Measurements from ENCODE around the gene EIF2B4.

The EIF2B4 gene

GRCh38 chr2:27370026-27370815 lies at the start of gene EIF2B4, which contains the start of gene SNX17:
EIF2B4 (minus strand) TSS chr2:27370338; CDS start chr2:27370314, 24 bp downstream.
SNX17 (plus strand) TSS chr2:27370616; CDS start chr2:27370744, 128 bp downstream.
- DNase-seq (ENCODE audit: low read depth) = peak; percentile 96

- no peak for DNase-seq (ENCODE audit: low read depth)
Measured at GRCh38 chr2:27416151-27416550, 46.0 kb upstream of the EIF2B4 start.

GRCh38 chr2:27412419-27413152 lies 42.4 kb upstream of the EIF2B4 start:
- no peak for DNase-seq (ENCODE audit: low read depth)

GRCh38 chr2:27409321-27410073 lies 39.4 kb upstream of the EIF2B4 start, which contains the start of gene PPM1G:
PPM1G (minus strand) TSS chr2:27409591; CDS start chr2:27409422, 169 bp downstream.
- peak; percentile 58 for DNase-seq (ENCODE audit: low read depth)

GRCh38 chr2:27408601-27409320 lies 38.6 kb upstream of the EIF2B4 start:
- no peak for DNase-seq (ENCODE audit: low read depth)

- no peak for DNase-seq (ENCODE audit: low read depth)
Measured at GRCh38 chr2:27407798-27408491, 37.8 kb upstream of the EIF2B4 start.

- DNase-seq (ENCODE audit: low read depth) = no peak
Measured at GRCh38 chr2:27400348-27401135, 30.4 kb upstream of the EIF2B4 start.

GRCh38 chr2:27398962-27399361 lies 28.8 kb upstream of the EIF2B4 start:
- DNase-seq (ENCODE audit: low read depth) = no peak

- DNase-seq (ENCODE audit: low read depth) = no peak
Measured at GRCh38 chr2:27393225-27393624, 23.1 kb upstream of the EIF2B4 start.

- no peak for DNase-seq (ENCODE audit: low read depth)
Measured at GRCh38 chr2:27390822-27391679, 20.9 kb upstream of the EIF2B4 start.

GRCh38 chr2:27381577-27382181 lies 11.5 kb upstream of the EIF2B4 start:
- DNase-seq (ENCODE audit: low read depth) = no peak

GRCh38 chr2:27380626-27381545 lies 10.7 kb upstream of the EIF2B4 start, which contains the start of gene ZNF513:
ZNF513 (minus strand) TSS chr2:27380734; CDS start chr2:27380526, 208 bp downstream.
- DNase-seq (ENCODE audit: low read depth) = peak; percentile 70

- no peak for DNase-seq (ENCODE audit: low read depth)
Measured at GRCh38 chr2:27379836-27380625, 9.9 kb upstream of the EIF2B4 start.

GRCh38 chr2:27379383-27379835 lies 9.3 kb upstream of the EIF2B4 start:
- DNase-seq (ENCODE audit: low read depth) = no peak

- no peak for DNase-seq (ENCODE audit: low read depth)
Measured at GRCh38 chr2:27378809-27379290, 8.7 kb upstream of the EIF2B4 start.

- no peak for DNase-seq (ENCODE audit: low read depth)
Measured at GRCh38 chr2:27378096-27378808, 8.1 kb upstream of the EIF2B4 start.

Measured in GM04503 (cell line).